WERI-Rb-1 (cell line): ENCODE measurements around the gene TNNT1.

ENCODE experiments used
- DNase-seq: peaks from one replicate; pipeline ENCODE4 v3.0.0-alpha.2; 2020
- H3K27ac ChIP-seq: fragments of 250-450 bp; sonication (Bioruptor Pico); 2 replicates; pipeline ENCODE4 v1.5.1; 2020; ENCODE audit warnings: mild to moderate bottlenecking, moderate library complexity
- H3K27me3 ChIP-seq: fragments of 250-450 bp; sonication (Bioruptor Pico); 2 replicates; pipeline ENCODE4 v1.5.1; 2021; ENCODE audit warnings: mild to moderate bottlenecking, low read depth, moderate library complexity; ENCODE audit not compliant: insufficient read depth, severe bottlenecking
- H3K36me3 ChIP-seq: fragments of 250-450 bp; sonication (Bioruptor Pico); 2 replicates; pipeline ENCODE4 v1.5.1; 2020; ENCODE audit warnings: mild to moderate bottlenecking, moderate library complexity
- H3K4me3 ChIP-seq: 2 replicates; pipeline ENCODE4 v1.5.1; 2011; ENCODE audit warnings: low read depth, mild to moderate bottlenecking, control low read depth, low read length
- H3K9me3 ChIP-seq: fragments of 250-450 bp; sonication (Bioruptor Pico); 2 replicates; pipeline ENCODE4 v1.5.1; 2021; ENCODE audit warnings: mild to moderate bottlenecking, moderate library complexity; ENCODE audit not compliant: severe bottlenecking
- TF ChIP-seq, protein P1 (sequence below): IDR thresholded peaks from 2 replicates; pipeline ENCODE4 v1.5.1; 2011; ENCODE audit warnings: low read depth, mild to moderate bottlenecking, control low read depth, inconsistent platforms, low read length

The TNNT1 gene

DNA sequence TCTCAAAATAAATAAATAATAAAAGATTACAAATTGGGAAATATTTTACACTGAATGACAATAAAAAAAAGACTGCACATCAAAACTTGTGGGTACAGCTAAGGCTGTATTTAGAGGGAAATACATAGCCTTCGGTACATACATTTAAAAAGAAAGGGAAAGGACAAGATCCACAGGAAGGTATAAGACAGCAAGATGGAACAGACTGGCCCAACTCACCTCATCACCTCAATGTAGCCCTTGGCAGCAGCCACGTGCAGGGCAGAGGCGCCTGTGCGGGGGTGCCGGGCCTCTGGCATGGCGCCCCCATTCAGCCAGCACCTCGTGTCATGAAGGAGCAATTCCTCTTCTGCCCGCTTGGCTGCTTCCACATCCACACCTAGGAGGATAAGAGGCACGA is 45.8 kb downstream of the TNNT1 start:
- peaks cover 19% of the 10 kb centered on the region for H3K36me3 ChIP-seq
- TF ChIP-seq, protein P1, sequence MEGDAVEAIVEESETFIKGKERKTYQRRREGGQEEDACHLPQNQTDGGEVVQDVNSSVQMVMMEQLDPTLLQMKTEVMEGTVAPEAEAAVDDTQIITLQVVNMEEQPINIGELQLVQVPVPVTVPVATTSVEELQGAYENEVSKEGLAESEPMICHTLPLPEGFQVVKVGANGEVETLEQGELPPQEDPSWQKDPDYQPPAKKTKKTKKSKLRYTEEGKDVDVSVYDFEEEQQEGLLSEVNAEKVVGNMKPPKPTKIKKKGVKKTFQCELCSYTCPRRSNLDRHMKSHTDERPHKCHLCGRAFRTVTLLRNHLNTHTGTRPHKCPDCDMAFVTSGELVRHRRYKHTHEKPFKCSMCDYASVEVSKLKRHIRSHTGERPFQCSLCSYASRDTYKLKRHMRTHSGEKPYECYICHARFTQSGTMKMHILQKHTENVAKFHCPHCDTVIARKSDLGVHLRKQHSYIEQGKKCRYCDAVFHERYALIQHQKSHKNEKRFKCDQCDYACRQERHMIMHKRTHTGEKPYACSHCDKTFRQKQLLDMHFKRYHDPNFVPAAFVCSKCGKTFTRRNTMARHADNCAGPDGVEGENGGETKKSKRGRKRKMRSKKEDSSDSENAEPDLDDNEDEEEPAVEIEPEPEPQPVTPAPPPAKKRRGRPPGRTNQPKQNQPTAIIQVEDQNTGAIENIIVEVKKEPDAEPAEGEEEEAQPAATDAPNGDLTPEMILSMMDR, result no peak
- no peak overlapping the region for H3K4me3 ChIP-seq
- H3K27me3 ChIP-seq, result no peaks in the 10 kb centered on the region
- H3K9me3 ChIP-seq, result no peaks in the 10 kb centered on the region
- no peak for DNase-seq
- H3K27ac ChIP-seq, result no peak overlapping the region

DNA sequence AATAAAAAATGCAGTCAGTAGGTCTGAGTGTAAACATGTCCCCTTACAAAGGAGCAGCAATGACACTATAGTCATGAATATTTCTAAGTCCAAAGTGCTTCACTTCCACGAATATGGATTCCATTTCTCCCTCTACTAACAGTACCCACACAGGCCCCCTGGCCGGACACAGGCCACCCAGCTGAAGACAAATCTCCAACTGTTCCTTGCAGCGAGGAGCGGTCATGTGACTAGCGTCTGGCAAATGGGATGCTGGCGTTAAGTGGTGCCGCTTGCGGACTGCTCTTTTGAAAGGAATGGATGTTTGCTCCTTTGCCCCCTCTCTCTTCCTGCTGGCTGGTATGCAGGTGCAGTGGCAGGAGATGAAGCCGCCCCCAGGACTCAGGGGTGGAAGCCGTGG is 47.7 kb downstream of the TNNT1 start:
- no peaks in the 10 kb centered on the region for H3K9me3 ChIP-seq
- no peak overlapping the region for H3K4me3 ChIP-seq
- no peak overlapping the region for H3K27ac ChIP-seq
- peaks cover 19% of the 10 kb centered on the region for H3K36me3 ChIP-seq
- no peak for DNase-seq
- TF ChIP-seq, protein P1, result no peak
- no peaks in the 10 kb centered on the region for H3K27me3 ChIP-seq

DNA sequence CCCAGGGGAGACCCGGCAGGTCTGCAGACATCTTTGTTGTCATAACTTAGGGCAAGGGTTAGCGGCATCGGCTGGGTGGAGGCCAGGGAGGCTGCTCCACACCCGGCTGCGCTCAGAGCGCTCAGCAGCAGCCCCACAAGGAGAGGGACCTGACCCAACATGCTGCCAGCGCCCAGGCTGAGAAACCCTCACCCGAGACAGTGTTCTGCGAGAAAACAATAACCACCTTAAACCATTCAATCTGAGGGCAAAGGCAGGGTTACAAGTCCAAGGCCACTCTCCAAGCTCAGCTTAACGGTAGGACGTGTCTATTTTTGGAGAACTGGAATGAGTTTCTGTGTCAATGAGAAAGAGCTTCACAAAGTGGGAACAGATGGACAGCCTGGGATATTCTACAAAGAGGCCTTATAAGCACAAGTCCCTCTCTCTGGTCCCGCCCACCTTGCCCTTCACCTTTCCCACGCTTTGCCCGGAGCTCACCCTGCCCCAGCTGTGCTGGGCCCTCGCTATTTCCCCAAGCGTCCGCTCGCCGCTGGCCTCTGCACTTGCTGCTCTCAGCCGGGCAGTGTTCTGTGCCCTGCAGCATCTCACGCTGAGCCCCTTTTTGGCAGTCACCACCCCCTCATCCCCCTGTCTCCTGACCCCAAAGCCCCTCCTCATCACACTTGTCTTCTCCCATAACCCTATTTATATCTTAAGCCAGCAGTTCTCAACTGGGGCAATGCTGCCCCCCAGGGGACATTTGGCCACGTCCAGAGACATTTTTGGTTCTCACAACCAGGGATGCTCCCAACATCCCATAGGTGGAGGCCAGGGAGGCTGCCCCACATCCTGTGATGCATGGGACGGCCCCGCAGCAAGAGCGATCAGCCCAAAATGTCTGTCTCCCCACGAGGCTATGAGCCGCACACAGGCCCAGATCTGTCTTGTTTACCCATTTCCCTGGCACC is 49.2 kb downstream of the TNNT1 start:
- no peak overlapping the region for H3K4me3 ChIP-seq
- peak overlapping the region; percentile 33 for H3K27ac ChIP-seq
- DNase-seq, result peak; percentile 68
- TF ChIP-seq, protein P1, result peak; percentile 30; the same call in 1 of the 2 replicates
- peaks cover 21% of the 10 kb centered on the region for H3K36me3 ChIP-seq
- H3K27me3 ChIP-seq, result no peaks in the 10 kb centered on the region
- H3K9me3 ChIP-seq, result no peaks in the 10 kb centered on the region

DNA sequence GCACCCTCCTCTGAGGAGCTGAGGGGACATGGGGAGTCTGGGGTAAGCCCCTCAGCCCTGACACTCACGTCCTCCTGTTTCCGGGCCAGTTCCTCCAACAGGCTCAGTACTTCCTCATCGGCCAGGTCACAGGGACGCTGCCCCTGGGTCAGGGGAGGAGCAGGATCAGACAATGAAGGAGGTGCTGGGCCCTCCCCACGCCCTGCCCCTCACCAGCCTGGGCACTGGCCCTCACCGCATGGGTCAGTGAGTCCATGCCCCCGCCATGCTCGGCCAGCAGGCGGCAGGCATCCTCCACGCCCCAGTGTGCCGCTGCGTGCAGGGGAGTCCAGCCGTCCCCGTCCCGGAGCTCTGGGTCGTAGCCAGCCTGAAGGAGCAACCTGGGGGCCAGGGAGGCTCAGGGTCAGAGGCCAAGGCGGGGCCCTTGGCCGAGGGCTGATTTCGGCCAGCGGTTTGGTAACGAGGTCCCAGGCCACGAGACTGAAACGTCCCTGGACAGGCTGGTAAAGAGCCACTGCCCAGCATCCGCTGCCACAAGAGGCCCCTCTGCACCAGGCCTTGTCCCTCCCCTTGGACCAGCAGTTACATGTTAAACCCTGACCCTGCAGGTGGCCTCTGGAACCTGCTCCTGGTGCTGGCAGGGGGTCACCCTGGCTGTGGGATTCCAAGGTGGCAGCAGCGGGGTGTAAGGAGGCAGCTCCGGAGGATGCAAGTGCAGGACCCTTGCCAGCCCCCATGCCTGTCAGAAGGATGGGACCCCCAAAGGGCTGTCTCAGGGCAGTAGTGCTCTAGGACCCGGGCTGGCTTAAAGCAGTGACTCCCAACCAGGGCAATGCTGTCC is 50.1 kb downstream of the TNNT1 start:
- peak overlapping the region; percentile 33 for H3K27ac ChIP-seq
- no peak overlapping the region for H3K4me3 ChIP-seq
- no peak for DNase-seq
- no peaks in the 10 kb centered on the region for H3K9me3 ChIP-seq
- H3K27me3 ChIP-seq, result no peaks in the 10 kb centered on the region
- TF ChIP-seq, protein P1, result peak; percentile 33; the same call in 1 of the 2 replicates
- H3K36me3 ChIP-seq, result peaks cover 27% of the 10 kb centered on the region

DNA sequence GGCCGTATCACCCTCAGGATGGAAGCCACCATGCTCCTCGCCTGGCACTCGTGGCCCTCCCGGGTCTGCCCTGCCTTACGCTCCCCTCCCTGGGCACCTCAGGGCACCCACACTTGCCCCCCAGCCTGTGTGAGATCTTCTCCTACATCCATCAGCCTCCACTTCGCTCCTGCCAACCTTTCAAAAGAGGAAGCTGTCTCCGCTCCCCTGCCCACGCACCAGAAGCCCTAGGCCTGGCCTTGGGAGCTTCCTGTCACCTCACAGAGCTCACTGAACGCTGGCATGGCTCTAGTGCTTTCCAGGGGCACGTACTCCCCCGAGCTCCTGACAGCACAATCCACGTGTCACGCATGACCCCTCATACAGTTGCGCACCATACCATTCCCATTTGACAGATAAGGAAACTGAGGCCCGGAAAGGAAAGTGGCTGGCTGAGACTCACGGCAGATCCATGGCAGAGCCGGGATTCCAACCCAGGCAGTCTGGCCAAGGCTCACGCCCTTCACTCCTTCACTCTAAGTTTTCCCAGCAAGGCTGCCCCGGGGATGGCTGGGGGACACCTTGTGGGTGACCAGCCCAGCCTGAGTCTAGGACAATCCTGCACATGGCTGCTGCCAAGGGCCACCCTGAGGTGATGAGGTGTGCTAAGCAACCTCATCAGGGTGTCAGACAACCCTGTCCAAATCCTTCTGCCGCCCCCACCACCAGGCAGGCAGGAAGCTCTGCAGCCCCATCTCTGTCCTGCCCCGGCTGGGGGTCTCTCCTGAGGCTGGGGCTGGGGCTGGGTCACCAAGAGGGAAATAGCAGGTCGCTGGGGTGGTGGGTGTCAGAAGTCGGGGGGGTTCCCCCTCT is 50.9 kb downstream of the TNNT1 start:
- no peak overlapping the region for H3K27ac ChIP-seq
- peaks cover 22% of the 10 kb centered on the region for H3K36me3 ChIP-seq
- H3K9me3 ChIP-seq, result no peaks in the 10 kb centered on the region

More for the DNA sequence above, 50.9 kb downstream of the TNNT1 start:
- no peak overlapping the region for H3K4me3 ChIP-seq
- H3K27me3 ChIP-seq, result no peaks in the 10 kb centered on the region
- TF ChIP-seq, protein P1, result no peak
- DNase-seq, result no peak
